Epithelial cell of esophagus (primary cell): ENCODE results near the gene PPARG.

Experiments used
- DNase-seq: peaks from one replicate; pipeline ENCODE4 v3.0.0; 2010; ENCODE audit warnings: low read depth
- H3K4me3 ChIP-seq: 2 replicates; pipeline ENCODE4 v1.5.1; 2011; ENCODE audit warnings: mild to moderate bottlenecking, low read length, control low read depth
- TF ChIP-seq, protein P1 (sequence below): IDR thresholded peaks from 2 replicates; pipeline ENCODE4 v1.5.1; 2011; ENCODE audit warnings: low read depth, mild to moderate bottlenecking, low read length, control low read depth, inconsistent platforms; ENCODE audit not compliant: insufficient read depth; ENCODE audit errors: missing control alignments

Gene PPARG

DNA sequence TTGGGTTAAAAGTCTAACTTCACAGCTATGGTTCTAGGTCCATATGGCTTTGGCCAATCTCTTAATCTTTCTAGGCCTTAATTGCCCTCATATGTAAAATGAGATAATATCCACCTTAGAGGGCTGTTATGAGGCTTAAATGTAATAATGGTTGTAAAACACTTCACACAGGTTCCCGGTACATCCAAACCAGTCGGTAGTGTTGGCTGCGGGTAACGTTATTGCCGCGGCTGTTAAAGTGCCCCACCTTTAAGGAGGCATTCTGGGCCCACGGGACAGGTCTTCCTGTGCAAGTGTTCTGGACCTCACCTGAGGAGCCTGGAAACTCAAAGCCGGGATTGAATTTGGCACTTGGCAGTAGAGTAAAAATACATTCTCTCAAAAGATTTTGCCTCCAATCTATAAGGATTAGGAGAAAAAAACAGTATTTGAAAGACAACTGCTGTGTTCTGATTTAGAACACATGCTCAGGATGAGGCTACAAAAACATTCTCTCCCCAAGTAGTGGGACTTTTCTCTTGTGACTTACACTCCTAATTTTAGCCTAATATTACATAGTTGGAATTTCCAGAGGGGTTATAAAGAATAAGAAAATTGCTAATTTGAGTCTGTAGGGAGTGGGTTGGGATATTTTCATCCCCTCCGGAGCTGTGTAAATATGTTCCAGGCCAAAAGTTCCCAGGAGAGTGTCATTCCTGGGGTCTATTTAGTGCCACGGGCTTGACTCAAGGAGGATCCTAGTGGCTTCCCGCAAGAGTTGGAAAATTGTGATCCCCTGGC is 150.5 kb downstream of the PPARG start:
- TF ChIP-seq, protein P1, sequence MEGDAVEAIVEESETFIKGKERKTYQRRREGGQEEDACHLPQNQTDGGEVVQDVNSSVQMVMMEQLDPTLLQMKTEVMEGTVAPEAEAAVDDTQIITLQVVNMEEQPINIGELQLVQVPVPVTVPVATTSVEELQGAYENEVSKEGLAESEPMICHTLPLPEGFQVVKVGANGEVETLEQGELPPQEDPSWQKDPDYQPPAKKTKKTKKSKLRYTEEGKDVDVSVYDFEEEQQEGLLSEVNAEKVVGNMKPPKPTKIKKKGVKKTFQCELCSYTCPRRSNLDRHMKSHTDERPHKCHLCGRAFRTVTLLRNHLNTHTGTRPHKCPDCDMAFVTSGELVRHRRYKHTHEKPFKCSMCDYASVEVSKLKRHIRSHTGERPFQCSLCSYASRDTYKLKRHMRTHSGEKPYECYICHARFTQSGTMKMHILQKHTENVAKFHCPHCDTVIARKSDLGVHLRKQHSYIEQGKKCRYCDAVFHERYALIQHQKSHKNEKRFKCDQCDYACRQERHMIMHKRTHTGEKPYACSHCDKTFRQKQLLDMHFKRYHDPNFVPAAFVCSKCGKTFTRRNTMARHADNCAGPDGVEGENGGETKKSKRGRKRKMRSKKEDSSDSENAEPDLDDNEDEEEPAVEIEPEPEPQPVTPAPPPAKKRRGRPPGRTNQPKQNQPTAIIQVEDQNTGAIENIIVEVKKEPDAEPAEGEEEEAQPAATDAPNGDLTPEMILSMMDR, result no peak
- no peak for DNase-seq
- no peak overlapping the region for H3K4me3 ChIP-seq

DNA sequence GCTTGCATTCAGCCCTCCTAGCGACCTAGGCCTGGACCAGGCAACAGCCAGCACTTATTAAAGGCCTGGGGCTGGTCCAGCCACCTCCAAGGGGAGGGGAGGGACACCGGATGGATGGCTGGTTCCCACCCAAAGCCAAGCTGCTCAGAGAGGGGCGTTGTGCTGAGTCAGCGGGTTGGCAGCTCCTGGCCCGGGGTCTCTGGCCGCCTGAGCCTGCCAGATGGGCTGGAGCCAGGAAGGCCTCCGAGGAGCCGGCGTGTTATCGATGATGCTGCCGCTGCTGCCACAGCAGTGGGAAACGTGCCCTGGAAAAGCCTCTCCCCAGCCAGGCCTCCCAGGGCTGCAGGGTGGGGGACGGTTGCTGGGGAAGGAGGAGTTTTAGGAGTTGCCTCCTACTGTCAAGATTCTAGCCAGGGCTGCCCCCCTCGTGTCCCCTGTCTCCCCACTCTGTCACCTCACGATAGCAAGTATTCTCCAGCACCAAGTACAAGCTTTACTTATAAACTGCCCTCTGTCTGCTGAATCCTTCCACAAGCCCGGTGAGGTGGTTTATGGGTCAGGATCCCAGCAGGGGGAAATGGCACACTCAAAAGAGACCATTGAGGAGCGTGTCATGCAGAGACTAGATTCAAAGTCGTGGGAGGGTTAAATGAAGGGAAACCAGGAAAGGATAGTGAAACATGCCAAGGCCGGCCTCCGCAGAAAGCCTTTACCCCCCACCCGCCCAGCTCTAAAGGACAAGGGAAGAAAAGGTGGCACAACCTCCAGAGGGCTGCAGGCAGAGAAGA is 152.3 kb downstream of the PPARG start:
- H3K4me3 ChIP-seq, result no peak overlapping the region
- TF ChIP-seq, protein P1, result no peak
- DNase-seq, result no peak

DNA sequence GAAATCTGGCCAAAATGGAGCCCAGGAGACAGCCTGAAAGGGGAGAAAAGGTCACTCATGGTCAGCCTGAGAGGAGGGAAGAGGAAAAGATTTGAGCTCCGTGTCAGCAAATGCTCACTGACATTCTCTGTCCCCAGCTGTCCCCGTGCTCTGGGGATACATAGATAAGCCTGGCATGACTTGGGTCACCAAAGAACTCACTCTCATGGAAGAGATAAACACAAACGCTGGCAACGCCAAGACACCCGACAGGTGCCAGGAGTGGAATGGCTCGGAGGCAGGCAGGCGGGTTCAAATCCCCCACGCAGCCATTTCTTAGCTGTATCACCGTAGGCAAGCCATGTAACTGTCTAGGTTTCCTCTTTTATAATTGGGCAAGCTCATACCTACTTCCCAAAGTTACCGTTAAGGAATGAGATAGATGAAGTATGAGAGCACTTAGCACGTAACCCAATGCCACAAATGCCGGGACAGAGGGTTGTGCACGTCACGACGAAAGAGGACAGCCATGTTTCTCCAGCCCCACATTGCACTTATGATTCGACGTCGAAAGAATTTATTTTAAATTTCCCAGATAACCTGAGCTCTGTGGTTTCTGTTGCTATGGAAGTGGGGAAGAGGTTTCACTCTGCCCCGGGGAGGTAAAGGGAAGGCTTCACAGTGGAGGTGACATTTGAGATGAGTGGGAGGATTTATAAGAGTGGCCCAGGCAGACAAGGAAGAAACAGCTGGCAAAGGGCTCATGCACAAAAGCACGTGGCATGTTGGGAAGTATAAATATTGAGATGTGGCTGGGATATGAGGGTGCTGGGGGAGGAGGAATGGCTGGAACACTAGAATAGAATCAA is 154.0 kb downstream of the PPARG start:
- DNase-seq, result no peak
- H3K4me3 ChIP-seq, result no peak overlapping the region
- TF ChIP-seq, protein P1, result no peak

DNA sequence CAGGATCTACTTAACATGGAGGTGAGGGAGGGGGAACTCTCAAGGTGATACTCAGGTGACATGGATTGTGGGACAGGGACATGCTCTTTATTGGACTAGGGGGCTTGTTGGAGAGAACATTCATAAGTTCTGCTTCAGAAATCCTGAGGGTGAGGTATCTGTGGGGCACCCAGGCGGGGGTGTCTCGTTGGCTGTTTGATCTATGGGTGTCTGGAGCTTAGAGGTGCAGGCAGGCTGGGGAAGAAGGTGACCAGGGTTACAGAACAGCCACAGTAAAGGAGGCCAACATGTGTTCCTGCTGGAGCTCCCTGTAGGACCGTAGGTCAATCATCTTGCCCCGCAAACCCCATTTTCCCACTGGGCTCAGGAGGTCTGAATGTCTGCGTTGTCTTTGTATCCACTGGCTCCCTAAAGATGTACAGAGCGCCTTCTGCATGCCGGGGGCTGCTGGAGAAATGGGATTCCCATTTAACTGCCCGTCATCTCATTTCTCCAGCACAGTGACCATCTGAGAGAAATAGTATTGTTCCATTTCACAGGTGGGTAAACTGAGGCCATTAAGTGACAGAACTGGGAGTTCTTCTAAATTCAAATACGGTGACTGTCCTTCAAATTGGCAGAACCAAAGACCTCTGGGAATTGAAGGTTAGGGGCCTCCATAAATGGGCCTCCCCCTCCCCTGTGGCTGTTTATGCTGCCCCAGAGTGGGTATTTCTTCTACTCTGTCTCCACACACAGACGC is 155.1 kb downstream of the PPARG start:
- TF ChIP-seq, protein P1, result no peak
- no peak for DNase-seq
- H3K4me3 ChIP-seq, result no peak overlapping the region

DNA sequence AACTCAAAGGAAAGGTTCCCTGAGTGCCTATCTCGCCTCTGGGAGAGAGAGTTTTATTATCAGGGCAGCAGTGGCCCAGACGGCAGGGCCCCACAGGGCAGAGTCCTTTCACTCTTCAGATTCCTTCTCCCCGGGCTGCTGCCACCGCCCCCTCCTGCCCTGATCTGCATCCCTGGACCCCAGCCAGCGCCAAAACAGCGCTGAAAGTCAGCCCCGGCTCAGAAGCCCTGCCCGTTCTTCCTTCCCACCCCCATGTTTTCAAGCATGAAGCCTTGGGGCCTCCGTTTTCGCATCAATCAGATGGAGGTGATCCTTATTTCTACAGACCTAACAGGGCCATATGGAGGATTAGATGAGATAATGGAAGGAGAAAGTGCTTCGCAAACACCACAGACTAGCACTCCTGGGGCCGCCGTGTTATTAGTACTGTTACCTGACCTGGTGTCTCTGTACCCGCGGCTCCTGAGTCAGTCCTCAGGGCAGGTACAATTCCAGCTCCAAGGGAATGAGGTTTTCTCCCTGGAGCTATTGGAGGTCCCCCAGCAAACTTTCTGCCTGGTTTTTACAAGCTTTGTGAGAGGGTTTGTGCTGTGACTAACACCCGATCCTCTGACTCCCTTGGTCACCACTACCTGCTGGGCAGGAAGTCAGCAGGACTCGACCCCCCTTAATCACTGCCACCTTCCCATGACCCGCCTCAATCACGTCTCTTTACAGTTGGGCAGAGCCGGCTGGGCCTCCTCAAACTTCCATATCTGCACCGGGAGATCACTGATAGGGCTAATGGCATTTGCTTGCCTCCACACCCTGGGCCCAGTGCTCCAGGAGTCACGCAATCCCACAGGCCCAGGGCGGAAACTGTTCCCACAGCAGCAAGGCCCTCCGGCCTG is 156.0 kb downstream of the PPARG start:
- no peak overlapping the region for H3K4me3 ChIP-seq
- TF ChIP-seq, protein P1, result no peak
- DNase-seq, result peak; percentile 37
